MCF 10A (cell line): ENCODE results near the gene PPP2R2D. TPM values are rescaled to one million over a fixed set of nuclear protein-coding genes. Genes with fewer than 3 reads are reported as not detected.
"Not testable (repeated sequence)": the region's sequence is repeated elsewhere in the genome, so short reads cannot be mapped to it uniquely, and the experiment has no call there.

Experiments used
- BruUV-seq: library from RNA; stranded (reverse); fragments of 400-500 nt; replicated peaks from 2 replicates; lab custom pipeline; 2021; lab: Mats Ljungman, UMichigan
- CTCF ChIA-PET: fragments of 300-600 bp; sonication (Branson Sonifier 250); formaldehyde crosslinking; extraction: SDS; loops from one replicate; lab custom pipeline; 2021; ENCODE audit warnings: antibody characterized with exemption, inconsistent platforms; lab: Yijun Ruan, JAX
- POLR2A ChIA-PET: fragments of 300-600, 350-650 bp; sonication (Branson Sonifier 250); formaldehyde crosslinking; extraction: SDS; loops from one replicate; lab custom pipeline; 2020; ENCODE audit warnings: antibody characterized with exemption, inconsistent platforms; lab: Yijun Ruan, JAX
- DNase-seq: peaks from one replicate; pipeline ENCODE4 v3.0.0-alpha.2; 2018; ENCODE audit not compliant: unreplicated experiment
- H3K27ac Mint-ChIP-seq: one replicate; pipeline ENCODE4 v1.8.0; 2022; ENCODE audit warnings: mild to moderate bottlenecking, low read depth, mixed read lengths; ENCODE audit not compliant: unreplicated experiment
- H3K27me3 Mint-ChIP-seq: one replicate; pipeline ENCODE4 v1.8.0; 2022; ENCODE audit warnings: mixed read lengths; ENCODE audit not compliant: insufficient read depth, unreplicated experiment
- H3K36me3 Mint-ChIP-seq: one replicate; pipeline ENCODE4 v1.8.0; 2022; ENCODE audit warnings: mild to moderate bottlenecking, moderate library complexity, mixed read lengths; ENCODE audit not compliant: insufficient read depth, unreplicated experiment
- H3K4me1 Mint-ChIP-seq: one replicate; pipeline ENCODE4 v1.8.0; 2022; ENCODE audit warnings: mixed read lengths; ENCODE audit not compliant: insufficient read depth, unreplicated experiment
- H3K4me3 Mint-ChIP-seq: one replicate; pipeline ENCODE4 v1.8.0; 2022; ENCODE audit warnings: mild to moderate bottlenecking, moderate library complexity, mixed read lengths; ENCODE audit not compliant: unreplicated experiment
- H3K9me3 Mint-ChIP-seq: one replicate; pipeline ENCODE4 v1.8.0; 2022; ENCODE audit warnings: mixed read lengths; ENCODE audit not compliant: unreplicated experiment
- CTCF ChIP-seq: fragments of 200-600 bp; IDR thresholded peaks from one replicate; pipeline ENCODE4 v1.8.0; 2022; ENCODE audit warnings: antibody characterized with exemption, mild to moderate bottlenecking; ENCODE audit not compliant: unreplicated experiment
- intact Hi-C: fragments of 100-400 bp; cut with micrococcal nuclease; formaldehyde crosslinking; loops from 2 replicates; pipeline ENCODE4 v1.14.1; 2022
- total RNA-seq: library from RNA; stranded (reverse); gene quantifications from 2 replicates; pipeline ENCODE4 v1.2.3, GENCODE V29; 2022

The PPP2R2D gene
- total RNA-seq, 1 experiment from 2014 or later = 35.5 TPM

DNA sequence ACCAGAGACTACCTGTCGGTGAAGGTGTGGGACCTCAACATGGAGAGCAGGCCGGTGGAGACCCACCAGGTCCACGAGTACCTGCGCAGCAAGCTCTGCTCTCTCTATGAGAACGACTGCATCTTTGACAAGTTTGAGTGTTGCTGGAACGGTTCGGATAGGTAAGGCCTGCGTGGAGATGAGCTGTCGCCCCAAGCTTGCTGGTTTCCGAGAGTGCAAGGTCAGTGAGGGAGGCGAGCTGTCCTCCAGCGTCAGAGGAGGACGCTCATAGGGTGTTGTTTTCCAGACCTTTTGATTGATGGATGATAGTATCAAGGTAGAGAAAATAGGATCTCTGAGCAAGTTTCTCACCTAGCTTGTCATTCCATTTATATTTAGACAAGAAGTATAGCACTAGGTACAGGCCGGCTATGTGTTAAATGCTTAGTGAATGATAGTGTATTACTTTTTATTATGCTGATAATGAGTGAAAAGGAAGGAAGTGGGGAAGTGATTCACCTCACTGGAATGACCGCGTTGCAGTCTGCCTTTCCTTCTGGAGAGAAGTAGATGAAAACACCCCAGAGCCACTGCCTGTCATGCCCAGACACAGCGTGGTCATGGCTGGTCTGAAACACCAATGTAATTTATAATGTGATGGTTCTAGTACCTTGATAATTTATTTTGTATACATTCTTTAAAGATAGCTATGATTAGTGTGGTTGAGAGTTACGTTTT, 47.0 kb downstream of the PPP2R2D start:
- BruUV-seq = TSS peak; percentile 51
- no peaks in the 10 kb centered on the region for H3K27me3 Mint-ChIP-seq
- ChIA-PET POLR2A (interaction anchor here (0.7 to 2.0 kb wide), 5 partner anchors 21 to 60 kb away, joined by 3 to 5 read pairs (median 4); no protein-coding TSS in a partner anchor), CTCF (interaction anchor here (0.7 to 3.0 kb wide), 5 partner anchors 8 to 75 kb away, joined by 3 to 32 read pairs (median 6); no protein-coding TSS in a partner anchor)
- intact Hi-C loops = loop anchor here (2.0 to 5.0 kb wide), 2 partner anchors 45 to 59 kb away; partner anchors contain the start of gene PPP2R2D
- no peak for TF ChIP-seq CTCF
- H3K4me1 Mint-ChIP-seq = peaks cover 24% of the 10 kb centered on the region
- no peaks in the 10 kb centered on the region for H3K9me3 Mint-ChIP-seq
- peaks cover 71% of the 10 kb centered on the region for H3K36me3 Mint-ChIP-seq
- DNase-seq = peak; percentile 73
- H3K4me3 Mint-ChIP-seq = peak overlapping the region; percentile 48
- peak overlapping the region; percentile 78 for H3K27ac Mint-ChIP-seq

GRCh38 chr10:131948501-131948900, 47.7 kb downstream of the PPP2R2D start:
- DNase-seq = no peak
- H3K27ac Mint-ChIP-seq = peak overlapping the region; percentile 78
- intact Hi-C loops = loop anchor here (5.0 kb wide), 1 partner anchor 46 kb away; the partner anchor contains the start of gene PPP2R2D
- peaks cover 72% of the 10 kb centered on the region for H3K36me3 Mint-ChIP-seq
- H3K9me3 Mint-ChIP-seq = no peaks in the 10 kb centered on the region
- no peak overlapping the region for H3K4me3 Mint-ChIP-seq
- ChIA-PET POLR2A (interaction anchor here (0.7 to 2.0 kb wide), 3 partner anchors 49 to 61 kb away, joined by 3 to 5 read pairs (median 4); no protein-coding TSS in a partner anchor), CTCF (interaction anchor here (0.6 to 3.0 kb wide), 6 partner anchors 9 to 191 kb away, joined by 3 to 32 read pairs (median 4); no protein-coding TSS in a partner anchor)
- no peak for TF ChIP-seq CTCF
- peaks cover 24% of the 10 kb centered on the region for H3K4me1 Mint-ChIP-seq
- no TSS peak for BruUV-seq
- no peaks in the 10 kb centered on the region for H3K27me3 Mint-ChIP-seq

GRCh38 chr10:131949041-131949862, 48.4 kb downstream of the PPP2R2D start:
- Mint-ChIP-seq H3K9me3 (no peaks in the 10 kb centered on the region), H3K27ac (no peak overlapping the region), H3K27me3 (no peaks in the 10 kb centered on the region), H3K4me1 (peaks cover 24% of the 10 kb centered on the region), H3K36me3 (peaks cover 72% of the 10 kb centered on the region), H3K4me3 (no peak overlapping the region)
- intact Hi-C loops = loop anchor here (5.0 kb wide), 1 partner anchor 47 kb away; the partner anchor contains the start of gene PPP2R2D
- ChIA-PET POLR2A (interaction anchor here (2.0 kb wide), 1 partner anchor 48 kb away, joined by 5 read pairs; no protein-coding TSS in a partner anchor), CTCF (interaction anchor here (0.6 to 3.0 kb wide), 6 partner anchors 11 to 190 kb away, joined by 3 to 32 read pairs (median 4); no protein-coding TSS in a partner anchor)
- DNase-seq = no peak
- no peak for TF ChIP-seq CTCF
- no TSS peak for BruUV-seq

- BruUV-seq = not testable (repeated sequence)
- intact Hi-C loops = loop anchor here (5.0 kb wide), 1 partner anchor 48 kb away; the partner anchor contains the start of gene PPP2R2D
- CTCF ChIA-PET = interaction anchor here (0.6 to 3.0 kb wide), 4 partner anchors 64 to 126 kb away, joined by 3 to 32 read pairs (median 4); no protein-coding TSS in a partner anchor
Observed at GRCh38 chr10:131949908-131950307, 49.1 kb downstream of the PPP2R2D start.

More at GRCh38 chr10:131949908-131950307, 49.1 kb downstream of the PPP2R2D start:
- H3K27ac Mint-ChIP-seq, H3K27me3 Mint-ChIP-seq, DNase-seq, H3K4me3 Mint-ChIP-seq, POLR2A ChIA-PET, H3K9me3 Mint-ChIP-seq: not testable (repeated sequence)
- Mint-ChIP-seq H3K36me3 (peaks cover 77% of the 10 kb centered on the region), H3K4me1 (peaks cover 24% of the 10 kb centered on the region)
